Adrenal gland (tissue), 12 donors: Measurements from ENCODE around the gene FGGY. TPM values are rescaled to one million over a fixed set of nuclear protein-coding genes. Genes with fewer than 3 reads are reported as not detected.

Source experiments
- DNase-seq, 7 donors: peaks; one replicate each; pipeline ENCODE4 v3.0.0-alpha.2; 2019 to 2020
- H3K27ac ChIP-seq, 5 donors: fragments of 200-600 bp; sonication (generic) in 4 of 5; 1 replicate in 3 of 5; 2 replicates in 2 of 5; pipeline versions ENCODE4 v1.5.1 to v1.8.0; 2016 to 2020; ENCODE audit warnings: mild to moderate bottlenecking in 1 of 5
- H3K27me3 ChIP-seq: fragments of 200-600 bp; 2 replicates; pipeline ENCODE4 v1.8.0; 2021
- H3K36me3 ChIP-seq, 2 donors: fragments of 200-600 bp; replicated peaks in 1 of 2; 1 replicate in 1 of 2; 2 replicates in 1 of 2; pipeline versions ENCODE4 v1.5.1 to v1.8.0; 2018 to 2022
- H3K4me1 ChIP-seq, 2 donors: fragments of 200-600 bp; replicated peaks in 1 of 2; 1 replicate in 1 of 2; 2 replicates in 1 of 2; pipeline versions ENCODE4 v1.5.1 to v1.8.0; 2018 to 2021
- H3K4me3 ChIP-seq, 4 donors: fragments of 200-600 bp; sonication (generic) in 3 of 4; one replicate each; pipeline ENCODE4 v1.5.1; 2016 to 2018
- H3K9me3 ChIP-seq, 3 donors: fragments of 200-600 bp; sonication (generic) in 1 of 3; replicated peaks in 1 of 3; 1 replicate in 2 of 3; 2 replicates in 1 of 3; pipeline versions ENCODE4 v1.5.1 to v1.8.0; 2016 to 2021
- CTCF ChIP-seq, 6 experiments: fragments of 450-650 bp in 4 of 6; fragments of 200-600 bp in 2 of 6; sonication (generic) in 1 of 6; IDR thresholded peaks; 1 replicate in 5 of 6; 2 replicates in 1 of 6; pipeline versions ENCODE4 v1.5.1 to v1.8.0; 2016 to 2021; ENCODE audit warnings: antibody characterized with exemption in 6 of 6, mild to moderate bottlenecking in 2 of 6, moderate library complexity in 1 of 6
- POLR2A ChIP-seq, 2 donors: fragments of 450-650 bp; IDR thresholded peaks; one replicate each; pipeline ENCODE4 v1.6.1; 2017; ENCODE audit warnings: antibody characterized with exemption in 2 of 2, mild to moderate bottlenecking in 2 of 2, moderate library complexity in 1 of 2
- WGBS, 4 donors: extraction: QIAGEN DNeasy Blood & Tissue Kit in 2 of 4; methylation state at CpG; one replicate each; pipeline versions ENCODE4 v1.1.5 to v1.1.7; 2013 to 2017; 5-methylcytosine and 5-hydroxymethylcytosine counted together
- intact Hi-C, 2 donors: fragments of 100-400 bp; cut with DNase I; formaldehyde crosslinking; loops; one replicate each; pipeline versions ENCODE4 v1.14.1 to v1.15.0; 2022 to 2023
- polyA plus RNA-seq, 3 donors: library from polyadenylated mRNA; stranded (reverse); fragments of 200-250 nt in 2 of 3; fragments of 350-450 nt in 1 of 3; fragmentation: Illumina TruSeq in 1 of 3; extraction: RNeasy Lipid Tissue Mini Kit (QIAGEN cat#74804) in 1 of 3; gene quantifications; one replicate each; pipeline ENCODE4 v1.2.3, GENCODE V29; 2013 to 2014
- total RNA-seq, 9 donors: library from RNA; depleted of rRNA in 4 of 9; stranded (reverse); fragments of >200 nt in 4 of 9; fragments of 120-200 nt in 1 of 9; fragmentation: NEBNext Ultra II Directional in 1 of 9; extraction: Animal tissue kit (Norgen Biotek cat#: 25700) in 1 of 9; gene quantifications; one replicate each; pipeline versions ENCODE4 v1.1.0 to v1.2.4, GENCODE V29; 2013 to 2023
- donor health status: healthy with polysubstance abuse.
- donor health status: Bipolar disorder and iron deficiency.
- donor health status: DM: yes; HTN: yes; CAD: no.
- donor health status: DM: no; HTN: no; CAD: no.
- donor health status: DM: no; HTN: no; CAD: no.
- donor health status: DM: yes; HTN: yes; CAD: no.

Gene FGGY
- total and polyA plus RNA-seq, 12 donors: 7.4 to 75.5 (median 35.0) TPM

- intact Hi-C loops: no loop called here
- H3K27me3 ChIP-seq: no peaks in the 10 kb centered on the region
- no peak for DNase-seq
- H3K27ac ChIP-seq: no peak overlapping the region
- H3K36me3 ChIP-seq: no peaks in the 10 kb centered on the region
- peaks cover 0 to 14% of the 10 kb centered on the region in 2 donors for H3K4me1 ChIP-seq
- H3K4me3 ChIP-seq: no peak overlapping the region
- 66 to 85% (median 75%) methylated on average over 2 of the region's 2 CpGs for WGBS, 4 donors
- no peaks in the 10 kb centered on the region for H3K9me3 ChIP-seq
- TF ChIP-seq CTCF (IDR thresholded peaks at IDR 0.05) (no peak), POLR2A (IDR thresholded peaks at IDR 0.05) (no peak)
Observed at GRCh38 chr1:59686574-59686973, 389.7 kb downstream of the FGGY start.

GRCh38 chr1:59687081-59687480 is 390.2 kb downstream of the FGGY start:
- Histone ChIP-seq H3K27me3 (no peaks in the 10 kb centered on the region), H3K9me3 (no peaks in the 10 kb centered on the region), H3K36me3 (no peaks in the 10 kb centered on the region), H3K4me1 (peaks cover 0 to 14% of the 10 kb centered on the region in 2 donors), H3K4me3 (no peak overlapping the region), H3K27ac (no peak overlapping the region)
- 83 to 95% (median 92%) methylated on average over 2 of the region's 2 CpGs for WGBS, 4 donors
- intact Hi-C loops: no loop called here
- TF ChIP-seq POLR2A (IDR thresholded peaks at IDR 0.05): no peak
- no peak for TF ChIP-seq CTCF (IDR thresholded peaks at IDR 0.05)
- DNase-seq: no peak

- DNase-seq: no peak
- H3K9me3 ChIP-seq: no peaks in the 10 kb centered on the region
- 88 to 96% (median 92%) methylated on average over 5 of the region's 5 CpGs for WGBS, 4 donors
- peaks cover 0 to 18% of the 10 kb centered on the region in 2 donors for H3K4me1 ChIP-seq
- H3K27ac ChIP-seq: no peak overlapping the region
- no peak for TF ChIP-seq POLR2A (IDR thresholded peaks at IDR 0.05)
- TF ChIP-seq CTCF (IDR thresholded peaks at IDR 0.05): no peak
- H3K36me3 ChIP-seq: no peaks in the 10 kb centered on the region
- H3K27me3 ChIP-seq: no peaks in the 10 kb centered on the region
- no peak overlapping the region for H3K4me3 ChIP-seq
- intact Hi-C loops: no loop called here
Observed at GRCh38 chr1:59688976-59689375, 392.1 kb downstream of the FGGY start.

GRCh38 chr1:59689730-59690129 is 392.8 kb downstream of the FGGY start:
- no peak for TF ChIP-seq POLR2A (IDR thresholded peaks at IDR 0.05)
- TF ChIP-seq CTCF (IDR thresholded peaks at IDR 0.05): no peak
- no peaks in the 10 kb centered on the region for H3K27me3 ChIP-seq
- H3K4me3 ChIP-seq: no peak overlapping the region
- DNase-seq: no peak
- intact Hi-C loops: loop anchor here (10.0 kb wide), 3 partner anchors 325 to 915 kb away; partner anchors contain the start of gene FGGY (in 1 of the 2)
- WGBS, 4 donors: 93 to 100% (median 98%) methylated on average over 1 of the region's 1 CpG
- H3K36me3 ChIP-seq: no peaks in the 10 kb centered on the region
- H3K4me1 ChIP-seq: peaks cover 0 to 18% of the 10 kb centered on the region in 2 donors
- H3K27ac ChIP-seq: no peak overlapping the region
- H3K9me3 ChIP-seq: no peaks in the 10 kb centered on the region
